GM21723 (cell line): ENCODE results near the gene FBLN2.
A peak's percentile ranks its signal among the peaks of the same experiment; 100 is the strongest.

Experiments used
- ATAC-seq: cut with Tn5 transposase; IDR thresholded peaks from one replicate; pipeline ENCODE4 v1.9.1; 2021; ENCODE audit warnings: mild to moderate bottlenecking, moderate library complexity; ENCODE audit not compliant: unreplicated experiment

The FBLN2 gene

GRCh38 chr3:13634615-13635014, 85.7 kb downstream of the FBLN2 start:
- ATAC-seq = no peak

- no peak for ATAC-seq
Measured at GRCh38 chr3:13636186-13636585, 87.3 kb downstream of the FBLN2 start.

GRCh38 chr3:13636874-13637273, 87.9 kb downstream of the FBLN2 start:
- no peak for ATAC-seq

- ATAC-seq = no peak
Measured at GRCh38 chr3:13637311-13637891, 88.5 kb downstream of the FBLN2 start.

- no peak for ATAC-seq
Measured at GRCh38 chr3:13637953-13638352, 89.0 kb downstream of the FBLN2 start.

- no peak for ATAC-seq
Measured at GRCh38 chr3:13638927-13639326, 90.0 kb downstream of the FBLN2 start.

- no peak for ATAC-seq
Measured at GRCh38 chr3:13642597-13642996, 93.7 kb downstream of the FBLN2 start.

- no peak for ATAC-seq
Measured at GRCh38 chr3:13644341-13645117, 95.6 kb downstream of the FBLN2 start.

GRCh38 chr3:13645801-13646637, 97.1 kb downstream of the FBLN2 start:
- no peak for ATAC-seq

- ATAC-seq = no peak
Measured at GRCh38 chr3:13647298-13648059, 98.6 kb downstream of the FBLN2 start.

GRCh38 chr3:13648060-13649001, 99.4 kb downstream of the FBLN2 start:
- peak; percentile 62 for ATAC-seq

- ATAC-seq = peak; percentile 49
Measured at GRCh38 chr3:13650210-13651056, 101.5 kb downstream of the FBLN2 start.

GRCh38 chr3:13651057-13651400, 102.1 kb downstream of the FBLN2 start:
- no peak for ATAC-seq

- no peak for ATAC-seq
Measured at GRCh38 chr3:13651775-13652428, 103.0 kb downstream of the FBLN2 start.

- no peak for ATAC-seq
Measured at GRCh38 chr3:13652728-13653127, 103.8 kb downstream of the FBLN2 start.

- no peak for ATAC-seq
Measured at GRCh38 chr3:13653631-13654279, 104.8 kb downstream of the FBLN2 start.

- no peak for ATAC-seq
Measured at GRCh38 chr3:13654330-13655060, 105.6 kb downstream of the FBLN2 start.
